HL-60 (cell line): ENCODE results near the gene PILRB.

Source experiments
- POLR2AphosphoS5 ChIP-seq: IDR thresholded peaks from 2 replicates; pipeline ENCODE4 v1.6.1; 2012; ENCODE audit warnings: low read depth
- SPI1 ChIP-seq: IDR thresholded peaks from 2 replicates; pipeline ENCODE4 v1.6.1; 2012; ENCODE audit warnings: low read depth, mild to moderate bottlenecking, borderline replicate concordance
- TF ChIP-seq, protein P1 (sequence below): IDR thresholded peaks from one replicate; pipeline ENCODE4 v1.5.1; 2011; ENCODE audit warnings: low read length, control low read depth, inconsistent platforms; ENCODE audit not compliant: insufficient read depth
- TF ChIP-seq, protein P2 (sequence below): IDR thresholded peaks from 2 replicates; pipeline ENCODE4 v1.6.1; 2012; ENCODE audit warnings: low read depth; ENCODE audit not compliant: insufficient replicate concordance

- no peak for TF ChIP-seq POLR2AphosphoS5
- TF ChIP-seq, protein P1, sequence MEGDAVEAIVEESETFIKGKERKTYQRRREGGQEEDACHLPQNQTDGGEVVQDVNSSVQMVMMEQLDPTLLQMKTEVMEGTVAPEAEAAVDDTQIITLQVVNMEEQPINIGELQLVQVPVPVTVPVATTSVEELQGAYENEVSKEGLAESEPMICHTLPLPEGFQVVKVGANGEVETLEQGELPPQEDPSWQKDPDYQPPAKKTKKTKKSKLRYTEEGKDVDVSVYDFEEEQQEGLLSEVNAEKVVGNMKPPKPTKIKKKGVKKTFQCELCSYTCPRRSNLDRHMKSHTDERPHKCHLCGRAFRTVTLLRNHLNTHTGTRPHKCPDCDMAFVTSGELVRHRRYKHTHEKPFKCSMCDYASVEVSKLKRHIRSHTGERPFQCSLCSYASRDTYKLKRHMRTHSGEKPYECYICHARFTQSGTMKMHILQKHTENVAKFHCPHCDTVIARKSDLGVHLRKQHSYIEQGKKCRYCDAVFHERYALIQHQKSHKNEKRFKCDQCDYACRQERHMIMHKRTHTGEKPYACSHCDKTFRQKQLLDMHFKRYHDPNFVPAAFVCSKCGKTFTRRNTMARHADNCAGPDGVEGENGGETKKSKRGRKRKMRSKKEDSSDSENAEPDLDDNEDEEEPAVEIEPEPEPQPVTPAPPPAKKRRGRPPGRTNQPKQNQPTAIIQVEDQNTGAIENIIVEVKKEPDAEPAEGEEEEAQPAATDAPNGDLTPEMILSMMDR, result no peak
- TF ChIP-seq, protein P2, sequence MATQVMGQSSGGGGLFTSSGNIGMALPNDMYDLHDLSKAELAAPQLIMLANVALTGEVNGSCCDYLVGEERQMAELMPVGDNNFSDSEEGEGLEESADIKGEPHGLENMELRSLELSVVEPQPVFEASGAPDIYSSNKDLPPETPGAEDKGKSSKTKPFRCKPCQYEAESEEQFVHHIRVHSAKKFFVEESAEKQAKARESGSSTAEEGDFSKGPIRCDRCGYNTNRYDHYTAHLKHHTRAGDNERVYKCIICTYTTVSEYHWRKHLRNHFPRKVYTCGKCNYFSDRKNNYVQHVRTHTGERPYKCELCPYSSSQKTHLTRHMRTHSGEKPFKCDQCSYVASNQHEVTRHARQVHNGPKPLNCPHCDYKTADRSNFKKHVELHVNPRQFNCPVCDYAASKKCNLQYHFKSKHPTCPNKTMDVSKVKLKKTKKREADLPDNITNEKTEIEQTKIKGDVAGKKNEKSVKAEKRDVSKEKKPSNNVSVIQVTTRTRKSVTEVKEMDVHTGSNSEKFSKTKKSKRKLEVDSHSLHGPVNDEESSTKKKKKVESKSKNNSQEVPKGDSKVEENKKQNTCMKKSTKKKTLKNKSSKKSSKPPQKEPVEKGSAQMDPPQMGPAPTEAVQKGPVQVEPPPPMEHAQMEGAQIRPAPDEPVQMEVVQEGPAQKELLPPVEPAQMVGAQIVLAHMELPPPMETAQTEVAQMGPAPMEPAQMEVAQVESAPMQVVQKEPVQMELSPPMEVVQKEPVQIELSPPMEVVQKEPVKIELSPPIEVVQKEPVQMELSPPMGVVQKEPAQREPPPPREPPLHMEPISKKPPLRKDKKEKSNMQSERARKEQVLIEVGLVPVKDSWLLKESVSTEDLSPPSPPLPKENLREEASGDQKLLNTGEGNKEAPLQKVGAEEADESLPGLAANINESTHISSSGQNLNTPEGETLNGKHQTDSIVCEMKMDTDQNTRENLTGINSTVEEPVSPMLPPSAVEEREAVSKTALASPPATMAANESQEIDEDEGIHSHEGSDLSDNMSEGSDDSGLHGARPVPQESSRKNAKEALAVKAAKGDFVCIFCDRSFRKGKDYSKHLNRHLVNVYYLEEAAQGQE, result no peak
- no peak for TF ChIP-seq SPI1
Measured at GRCh38 chr7:100364480-100364879, 6.6 kb downstream of the PILRB start.
